GM23338 (cell line): ENCODE data around the gene ABCA1. TPM values are rescaled to one million over a fixed set of nuclear protein-coding genes. Genes with fewer than 3 reads are reported as not detected.

Experiments
- ATAC-seq: fragments of 200-7000 bp; cut with Tn5 transposase; 3 replicates; pipeline ENCODE4 v1.9.1; 2020
- DNase-seq: peaks from one replicate; pipeline ENCODE4 v3.0.0-alpha.2; 2015; ENCODE audit warnings: low spot score
- H2AFZ ChIP-seq: fragments of 200-600 bp; sonication (generic); 2 replicates; pipeline ENCODE4 v1.8.0; 2016; ENCODE audit warnings: antibody characterized with exemption, mild to moderate bottlenecking, moderate library complexity
- H3F3A ChIP-seq: fragments of 200-600 bp; sonication (generic); replicated peaks from 2 replicates; pipeline ENCODE4 v1.8.0; 2017; ENCODE audit warnings: antibody characterized with exemption, mixed run types, low read depth
- H3K27ac ChIP-seq: fragments of 200-600 bp; sonication (generic); 2 replicates; pipeline ENCODE4 v1.6.1; 2016; ENCODE audit warnings: low read depth
- H3K27me3 ChIP-seq: fragments of 200-600 bp; sonication (generic); 2 replicates; pipeline ENCODE4 v1.8.0; 2016; ENCODE audit warnings: mild to moderate bottlenecking, mixed run types, moderate library complexity; ENCODE audit not compliant: insufficient read depth
- H3K36me3 ChIP-seq: fragments of 200-600 bp; sonication (generic); 2 replicates; pipeline ENCODE4 v1.8.0; 2016; ENCODE audit warnings: mild to moderate bottlenecking; ENCODE audit not compliant: insufficient read depth
- H3K4me1 ChIP-seq: fragments of 200-600 bp; sonication (generic); 2 replicates; pipeline ENCODE4 v1.8.0; 2016; ENCODE audit warnings: mild to moderate bottlenecking, moderate library complexity; ENCODE audit not compliant: insufficient read depth
- H3K4me2 ChIP-seq: fragments of 200-600 bp; sonication (generic); 2 replicates; pipeline ENCODE4 v1.7.1; 2017; ENCODE audit warnings: mixed run types
- H3K4me3 ChIP-seq: fragments of 200-600 bp; sonication (generic); 2 replicates; pipeline ENCODE4 v1.6.1; 2016; ENCODE audit warnings: mixed run types
- H3K79me2 ChIP-seq: fragments of 200-600 bp; sonication (generic); replicated peaks from 2 replicates; pipeline ENCODE4 v1.8.0; 2017; ENCODE audit warnings: mild to moderate bottlenecking; ENCODE audit not compliant: insufficient read depth
- H3K9me2 ChIP-seq: fragments of 200-600 bp; sonication (generic); 2 replicates; pipeline ENCODE4 v1.8.0; 2017; ENCODE audit not compliant: insufficient read depth
- H4K20me1 ChIP-seq: fragments of 200-600 bp; sonication (generic); replicated peaks from 2 replicates; pipeline ENCODE4 v1.8.0; 2017; ENCODE audit warnings: mild to moderate bottlenecking; ENCODE audit not compliant: insufficient read depth
- H3K27ac Mint-ChIP-seq: 2 replicates; pipeline ENCODE4 v1.8.0; 2020; ENCODE audit warnings: inconsistent platforms, mild to moderate bottlenecking, moderate library complexity, mixed read lengths
- H3K27me3 Mint-ChIP-seq: 3 replicates; pipeline ENCODE4 v1.8.0; 2022; ENCODE audit warnings: low read depth, mild to moderate bottlenecking, moderate library complexity, mixed read lengths, inconsistent platforms; ENCODE audit not compliant: insufficient read depth, poor library complexity
- H3K36me3 Mint-ChIP-seq: 3 replicates; pipeline ENCODE4 v1.8.0; 2021; ENCODE audit warnings: low read depth, mild to moderate bottlenecking, inconsistent platforms, moderate library complexity, mixed read lengths
- H3K4me1 Mint-ChIP-seq: 3 replicates; pipeline ENCODE4 v1.8.0; 2020; ENCODE audit warnings: mild to moderate bottlenecking, inconsistent platforms, mixed read lengths
- H3K4me3 Mint-ChIP-seq: 3 replicates; pipeline ENCODE4 v1.8.0; 2021; ENCODE audit warnings: moderate library complexity, mild to moderate bottlenecking, inconsistent platforms, mixed read lengths
- H3K9me3 Mint-ChIP-seq: 3 replicates; pipeline ENCODE4 v1.8.0; 2020; ENCODE audit warnings: moderate library complexity, mild to moderate bottlenecking, inconsistent platforms, mixed read lengths
- EZH2 ChIP-seq: fragments of 200-600 bp; sonication (generic); IDR thresholded peaks from one replicate; pipeline ENCODE4 v1.8.0; 2017; ENCODE audit warnings: antibody characterized with exemption, mild to moderate bottlenecking, low read depth; ENCODE audit not compliant: unreplicated experiment
- EZH2phosphoT487 ChIP-seq: fragments of 200-600 bp; sonication (generic); IDR thresholded peaks from one replicate; pipeline ENCODE4 v1.8.1; 2018; ENCODE audit warnings: antibody characterized with exemption; ENCODE audit not compliant: unreplicated experiment
- JUNB ChIP-seq: IDR thresholded peaks from one replicate; pipeline ENCODE4 v1.6.1; 2016; ENCODE audit warnings: antibody characterized with exemption; ENCODE audit not compliant: unreplicated experiment
- NANOG ChIP-seq: IDR thresholded peaks from 2 replicates; pipeline ENCODE4 v1.6.1; 2016; ENCODE audit warnings: antibody characterized with exemption, borderline replicate concordance
- POLR2AphosphoS5 ChIP-seq: IDR thresholded peaks from 2 replicates; pipeline ENCODE4 v1.6.1; 2016; ENCODE audit warnings: antibody characterized with exemption, low read depth
- REST ChIP-seq: IDR thresholded peaks from one replicate; pipeline ENCODE4 v1.6.1; 2018; ENCODE audit warnings: antibody characterized with exemption; ENCODE audit not compliant: unreplicated experiment
- STAT1 ChIP-seq: IDR thresholded peaks from one replicate; pipeline ENCODE4 v1.6.1; 2016; ENCODE audit warnings: antibody characterized with exemption; ENCODE audit not compliant: unreplicated experiment
- ZNF114 ChIP-seq: fragments of 250-450 bp; sonication (Bioruptor Pico); IDR thresholded peaks from 2 replicates; pipeline ENCODE4 v1.5.0; 2020; ENCODE audit warnings: mild to moderate bottlenecking, moderate library complexity
- polyA plus RNA-seq: library from polyadenylated mRNA; unstranded; fragments of >200 nt; fragmentation: Nextera tagmentation; extraction: Ambion mirVana; gene quantifications from 2 replicates; pipeline ENCODE4 v1.2.1, GENCODE V29; 2016
- total RNA-seq: library from RNA; depleted of rRNA; stranded (reverse); fragments of >200 nt; shearing (Covaris generic); gene quantifications from 2 replicates; pipeline ENCODE4 v1.2.3, GENCODE V29; 2014
- TF ChIP-seq, protein P1 (sequence below), 2 experiments: fragments of 200-600 bp in 1 of 2; sonication (generic) in 1 of 2; conservative IDR thresholded peaks; 2 replicates each; pipeline versions ENCODE4 v1.5.1 to v1.6.1; 2016 to 2017; ENCODE audit warnings: antibody characterized with exemption in 2 of 2, low read depth in 2 of 2, mild to moderate bottlenecking in 2 of 2, moderate library complexity in 1 of 2
- TF ChIP-seq, protein P2 (sequence below): fragments of 250-450 bp; sonication (Bioruptor Pico); IDR thresholded peaks from 2 replicates; pipeline ENCODE4 v1.5.0; 2020; ENCODE audit warnings: mild to moderate bottlenecking, moderate library complexity

The ABCA1 gene
- total and polyA plus RNA-seq, 2 experiments from 2014 or later: 1.4 to 2.8 TPM

- no peak overlapping the region for H3K4me3 ChIP-seq
- ATAC-seq (no peak), DNase-seq (peak; percentile 15)
- no peaks in the 10 kb centered on the region for H4K20me1 ChIP-seq
- TF ChIP-seq, protein P1, sequence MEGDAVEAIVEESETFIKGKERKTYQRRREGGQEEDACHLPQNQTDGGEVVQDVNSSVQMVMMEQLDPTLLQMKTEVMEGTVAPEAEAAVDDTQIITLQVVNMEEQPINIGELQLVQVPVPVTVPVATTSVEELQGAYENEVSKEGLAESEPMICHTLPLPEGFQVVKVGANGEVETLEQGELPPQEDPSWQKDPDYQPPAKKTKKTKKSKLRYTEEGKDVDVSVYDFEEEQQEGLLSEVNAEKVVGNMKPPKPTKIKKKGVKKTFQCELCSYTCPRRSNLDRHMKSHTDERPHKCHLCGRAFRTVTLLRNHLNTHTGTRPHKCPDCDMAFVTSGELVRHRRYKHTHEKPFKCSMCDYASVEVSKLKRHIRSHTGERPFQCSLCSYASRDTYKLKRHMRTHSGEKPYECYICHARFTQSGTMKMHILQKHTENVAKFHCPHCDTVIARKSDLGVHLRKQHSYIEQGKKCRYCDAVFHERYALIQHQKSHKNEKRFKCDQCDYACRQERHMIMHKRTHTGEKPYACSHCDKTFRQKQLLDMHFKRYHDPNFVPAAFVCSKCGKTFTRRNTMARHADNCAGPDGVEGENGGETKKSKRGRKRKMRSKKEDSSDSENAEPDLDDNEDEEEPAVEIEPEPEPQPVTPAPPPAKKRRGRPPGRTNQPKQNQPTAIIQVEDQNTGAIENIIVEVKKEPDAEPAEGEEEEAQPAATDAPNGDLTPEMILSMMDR (conservative IDR thresholded peaks at IDR 0.05; ENCODE audit: low read depth in 2 of 2): peak; percentile 47 to 49
- TF ChIP-seq EZH2phosphoT487: no peak
- Mint-ChIP-seq H3K4me3 (no peak overlapping the region), H3K27ac (no peak overlapping the region), H3K4me1 (no peaks in the 10 kb centered on the region), H3K9me3 (no peaks in the 10 kb centered on the region), H3K36me3 (peaks cover 21% of the 10 kb centered on the region), H3K27me3 (no peaks in the 10 kb centered on the region)
- H2AFZ ChIP-seq: no peak overlapping the region
- no peaks in the 10 kb centered on the region for H3K9me2 ChIP-seq
- no peaks in the 10 kb centered on the region for H3K79me2 ChIP-seq
- H3K4me1 ChIP-seq: no peaks in the 10 kb centered on the region
- H3K27ac ChIP-seq: no peak overlapping the region
- H3F3A ChIP-seq: no peaks in the 10 kb centered on the region
- no peak overlapping the region for H3K4me2 ChIP-seq
- no peaks in the 10 kb centered on the region for H3K27me3 ChIP-seq
- no peaks in the 10 kb centered on the region for H3K36me3 ChIP-seq
These were observed 147.1 kb downstream of the ABCA1 start for GRCh38 chr9:104780796-104781395.

- Mint-ChIP-seq H3K9me3 (no peaks in the 10 kb centered on the region), H3K27ac (no peak overlapping the region), H3K4me1 (no peaks in the 10 kb centered on the region), H3K27me3 (no peaks in the 10 kb centered on the region), H3K4me3 (no peak overlapping the region), H3K36me3 (peaks cover 15% of the 10 kb centered on the region)
- DNase-seq (no peak), ATAC-seq (no peak)
- Histone ChIP-seq H3K27me3 (no peaks in the 10 kb centered on the region), H3K9me2 (no peaks in the 10 kb centered on the region), H3K36me3 (no peaks in the 10 kb centered on the region), H3F3A (no peaks in the 10 kb centered on the region), H4K20me1 (no peaks in the 10 kb centered on the region), H3K27ac (no peak overlapping the region), H2AFZ (no peak overlapping the region), H3K79me2 (no peaks in the 10 kb centered on the region), H3K4me2 (no peak overlapping the region), H3K4me3 (no peak overlapping the region), H3K4me1 (no peaks in the 10 kb centered on the region)
- TF ChIP-seq EZH2: no peak
- TF ChIP-seq EZH2phosphoT487: no peak
- no peak for TF ChIP-seq POLR2AphosphoS5
- no peak for TF ChIP-seq NANOG
- TF ChIP-seq ZNF114 (CRISPR knock-in tag): no peak
- TF ChIP-seq STAT1: no peak
- TF ChIP-seq REST: no peak
- TF ChIP-seq JUNB: no peak
- TF ChIP-seq, protein P2, sequence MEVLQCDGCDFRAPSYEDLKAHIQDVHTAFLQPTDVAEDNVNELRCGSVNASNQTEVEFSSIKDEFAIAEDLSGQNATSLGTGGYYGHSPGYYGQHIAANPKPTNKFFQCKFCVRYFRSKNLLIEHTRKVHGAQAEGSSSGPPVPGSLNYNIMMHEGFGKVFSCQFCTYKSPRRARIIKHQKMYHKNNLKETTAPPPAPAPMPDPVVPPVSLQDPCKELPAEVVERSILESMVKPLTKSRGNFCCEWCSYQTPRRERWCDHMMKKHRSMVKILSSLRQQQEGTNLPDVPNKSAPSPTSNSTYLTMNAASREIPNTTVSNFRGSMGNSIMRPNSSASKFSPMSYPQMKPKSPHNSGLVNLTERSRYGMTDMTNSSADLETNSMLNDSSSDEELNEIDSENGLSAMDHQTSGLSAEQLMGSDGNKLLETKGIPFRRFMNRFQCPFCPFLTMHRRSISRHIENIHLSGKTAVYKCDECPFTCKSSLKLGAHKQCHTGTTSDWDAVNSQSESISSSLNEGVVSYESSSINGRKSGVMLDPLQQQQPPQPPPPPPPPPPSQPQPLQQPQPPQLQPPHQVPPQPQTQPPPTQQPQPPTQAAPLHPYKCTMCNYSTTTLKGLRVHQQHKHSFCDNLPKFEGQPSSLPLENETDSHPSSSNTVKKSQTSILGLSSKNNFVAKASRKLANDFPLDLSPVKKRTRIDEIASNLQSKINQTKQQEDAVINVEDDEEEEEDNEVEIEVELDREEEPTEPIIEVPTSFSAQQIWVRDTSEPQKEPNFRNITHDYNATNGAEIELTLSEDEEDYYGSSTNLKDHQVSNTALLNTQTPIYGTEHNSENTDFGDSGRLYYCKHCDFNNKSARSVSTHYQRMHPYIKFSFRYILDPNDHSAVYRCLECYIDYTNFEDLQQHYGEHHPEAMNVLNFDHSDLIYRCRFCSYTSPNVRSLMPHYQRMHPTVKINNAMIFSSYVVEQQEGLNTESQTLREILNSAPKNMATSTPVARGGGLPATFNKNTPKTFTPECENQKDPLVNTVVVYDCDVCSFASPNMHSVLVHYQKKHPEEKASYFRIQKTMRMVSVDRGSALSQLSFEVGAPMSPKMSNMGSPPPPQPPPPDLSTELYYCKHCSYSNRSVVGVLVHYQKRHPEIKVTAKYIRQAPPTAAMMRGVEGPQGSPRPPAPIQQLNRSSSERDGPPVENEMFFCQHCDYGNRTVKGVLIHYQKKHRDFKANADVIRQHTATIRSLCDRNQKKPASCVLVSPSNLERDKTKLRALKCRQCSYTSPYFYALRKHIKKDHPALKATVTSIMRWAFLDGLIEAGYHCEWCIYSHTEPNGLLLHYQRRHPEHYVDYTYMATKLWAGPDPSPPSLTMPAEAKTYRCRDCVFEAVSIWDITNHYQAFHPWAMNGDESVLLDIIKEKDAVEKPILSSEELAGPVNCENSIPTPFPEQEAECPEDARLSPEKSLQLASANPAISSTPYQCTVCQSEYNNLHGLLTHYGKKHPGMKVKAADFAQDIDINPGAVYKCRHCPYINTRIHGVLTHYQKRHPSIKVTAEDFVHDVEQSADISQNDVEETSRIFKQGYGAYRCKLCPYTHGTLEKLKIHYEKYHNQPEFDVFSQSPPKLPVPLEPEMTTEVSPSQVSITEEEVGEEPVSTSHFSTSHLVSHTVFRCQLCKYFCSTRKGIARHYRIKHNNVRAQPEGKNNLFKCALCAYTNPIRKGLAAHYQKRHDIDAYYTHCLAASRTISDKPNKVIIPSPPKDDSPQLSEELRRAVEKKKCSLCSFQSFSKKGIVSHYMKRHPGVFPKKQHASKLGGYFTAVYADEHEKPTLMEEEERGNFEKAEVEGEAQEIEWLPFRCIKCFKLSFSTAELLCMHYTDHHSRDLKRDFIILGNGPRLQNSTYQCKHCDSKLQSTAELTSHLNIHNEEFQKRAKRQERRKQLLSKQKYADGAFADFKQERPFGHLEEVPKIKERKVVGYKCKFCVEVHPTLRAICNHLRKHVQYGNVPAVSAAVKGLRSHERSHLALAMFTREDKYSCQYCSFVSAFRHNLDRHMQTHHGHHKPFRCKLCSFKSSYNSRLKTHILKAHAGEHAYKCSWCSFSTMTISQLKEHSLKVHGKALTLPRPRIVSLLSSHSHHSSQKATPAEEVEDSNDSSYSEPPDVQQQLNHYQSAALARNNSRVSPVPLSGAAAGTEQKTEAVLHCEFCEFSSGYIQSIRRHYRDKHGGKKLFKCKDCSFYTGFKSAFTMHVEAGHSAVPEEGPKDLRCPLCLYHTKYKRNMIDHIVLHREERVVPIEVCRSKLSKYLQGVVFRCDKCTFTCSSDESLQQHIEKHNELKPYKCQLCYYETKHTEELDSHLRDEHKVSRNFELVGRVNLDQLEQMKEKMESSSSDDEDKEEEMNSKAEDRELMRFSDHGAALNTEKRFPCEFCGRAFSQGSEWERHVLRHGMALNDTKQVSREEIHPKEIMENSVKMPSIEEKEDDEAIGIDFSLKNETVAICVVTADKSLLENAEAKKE (CRISPR knock-in tag): no peak
These were observed 147.9 kb downstream of the ABCA1 start for GRCh38 chr9:104779946-104780535.
